ENCODE results near the gene HMX3. TPM values are rescaled to one million over a fixed set of nuclear protein-coding genes. Genes with fewer than 3 reads are reported as not detected.

HMX3 gene
- total RNA-seq, 1 experiment from 2014 or later, result 3.9 TPM

DNA sequence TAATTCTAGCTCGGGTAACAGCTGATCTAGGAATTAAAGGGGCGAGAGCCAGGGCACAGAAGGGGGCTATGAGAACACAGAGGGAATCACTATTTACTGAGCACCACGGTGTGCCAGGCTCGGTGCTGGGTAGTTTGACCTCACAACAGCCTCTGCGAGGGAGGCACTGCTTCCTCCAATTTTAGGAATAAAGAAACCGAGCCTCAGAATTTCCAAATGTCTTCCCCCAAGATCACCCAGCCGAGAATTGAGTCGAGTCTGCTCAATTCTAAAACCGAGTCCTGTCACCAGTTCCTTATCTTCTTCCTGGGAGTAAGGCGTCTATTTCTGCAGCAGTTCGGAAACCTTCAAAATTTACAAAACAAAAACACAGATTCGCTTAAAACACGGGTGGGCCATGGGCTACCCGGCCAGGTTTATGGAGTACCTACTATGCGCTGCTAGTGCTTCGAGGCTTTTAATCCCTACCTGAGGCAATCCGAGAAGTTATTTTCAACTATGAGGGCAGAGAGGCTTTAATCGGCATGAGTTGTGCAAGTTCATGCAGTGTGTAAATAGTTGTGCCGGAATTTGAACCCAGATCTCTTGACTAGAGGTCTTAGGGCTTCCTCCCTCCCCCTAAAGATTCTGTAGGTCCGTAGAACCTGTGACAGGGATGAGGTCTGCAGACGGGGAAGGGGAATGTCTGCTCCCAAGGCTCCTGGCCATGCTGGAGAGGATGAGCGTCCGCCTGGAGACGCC, 11.3 kb downstream of the HMX3 start:
- no peak for DNase-seq (ENCODE audit: extremely low read depth, low read depth)

DNA sequence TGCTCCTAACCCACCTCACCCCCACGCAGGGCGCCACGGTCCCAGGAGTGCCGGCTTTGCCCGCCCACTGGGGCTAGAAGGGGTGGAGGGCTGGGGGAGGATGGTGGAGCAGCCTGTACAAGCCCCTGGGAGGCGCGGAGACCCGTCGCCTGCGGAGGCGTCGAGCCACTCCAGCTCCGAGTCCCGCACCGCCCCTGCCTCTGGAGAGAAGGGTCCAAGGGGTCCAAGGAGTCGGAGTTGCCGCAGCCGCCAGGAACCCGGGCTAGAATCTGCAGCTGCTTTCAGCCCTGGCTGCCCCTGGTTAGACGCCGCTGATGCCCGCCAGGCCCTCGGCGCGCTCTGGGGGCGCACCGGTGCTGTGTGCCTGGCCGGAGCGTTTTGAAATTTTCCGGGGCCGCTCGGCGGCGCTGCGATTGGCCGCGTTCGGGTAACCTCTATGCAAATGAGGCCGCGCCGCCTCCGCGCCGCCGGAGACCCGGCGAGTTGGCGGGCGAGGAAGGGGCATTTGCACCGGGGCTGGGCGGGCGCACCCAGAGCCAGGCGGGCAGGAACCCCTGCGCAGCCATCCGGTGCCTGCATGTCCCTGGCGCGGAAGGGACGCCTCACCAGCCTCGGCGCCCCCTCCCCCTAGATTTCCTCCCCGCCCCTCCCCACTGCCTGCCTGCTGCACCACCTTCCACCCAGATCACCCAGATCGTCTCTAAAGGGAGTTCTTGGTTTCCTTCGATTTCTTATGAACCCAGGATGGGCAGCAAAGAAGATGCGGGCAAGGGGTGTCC, 12.1 kb downstream of the HMX3 start, which contains the start of gene HMX2:
TSS of gene HMX2 (plus strand) at position 502 of the 779 bp plus-strand sequence. CDS start at position 745, 243 bp downstream.
- no peak for DNase-seq (ENCODE audit: extremely low read depth, low read depth)

DNA sequence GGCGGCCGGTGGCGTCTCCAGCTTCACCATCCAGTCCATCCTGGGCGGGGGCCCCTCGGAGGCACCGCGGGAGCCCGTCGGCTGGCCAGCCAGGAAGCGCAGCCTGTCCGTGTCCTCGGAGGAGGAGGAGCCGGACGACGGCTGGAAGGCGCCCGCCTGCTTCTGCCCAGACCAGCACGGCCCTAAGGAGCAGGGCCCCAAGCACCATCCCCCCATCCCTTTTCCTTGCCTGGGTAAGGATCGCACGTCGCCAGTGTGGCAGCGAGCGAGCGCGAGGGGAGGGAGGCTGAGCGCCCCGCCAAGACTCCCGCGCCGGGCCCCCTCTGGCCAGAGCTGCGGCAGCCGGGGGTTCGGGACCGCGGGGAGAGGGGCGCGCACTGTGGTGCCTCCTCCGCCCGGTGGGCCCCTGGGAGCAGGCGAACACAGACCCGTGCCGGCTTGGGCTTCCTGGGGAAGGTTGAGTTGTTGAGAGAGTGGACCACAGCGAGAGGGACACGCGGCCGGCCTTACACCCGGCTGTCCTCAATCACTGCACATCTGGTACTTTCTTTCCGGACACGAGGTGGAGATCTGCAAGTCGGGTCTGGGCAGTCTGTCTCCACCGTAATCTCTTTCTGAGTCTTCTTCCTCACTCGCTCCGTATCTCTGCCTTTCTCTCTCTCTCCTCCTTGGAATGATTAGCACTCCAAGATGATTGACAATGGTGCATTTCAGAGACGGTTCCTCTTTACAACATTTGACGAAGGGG, 12.8 kb downstream of the HMX3 start:
- DNase-seq (ENCODE audit: extremely low read depth, low read depth), result no peak

DNA sequence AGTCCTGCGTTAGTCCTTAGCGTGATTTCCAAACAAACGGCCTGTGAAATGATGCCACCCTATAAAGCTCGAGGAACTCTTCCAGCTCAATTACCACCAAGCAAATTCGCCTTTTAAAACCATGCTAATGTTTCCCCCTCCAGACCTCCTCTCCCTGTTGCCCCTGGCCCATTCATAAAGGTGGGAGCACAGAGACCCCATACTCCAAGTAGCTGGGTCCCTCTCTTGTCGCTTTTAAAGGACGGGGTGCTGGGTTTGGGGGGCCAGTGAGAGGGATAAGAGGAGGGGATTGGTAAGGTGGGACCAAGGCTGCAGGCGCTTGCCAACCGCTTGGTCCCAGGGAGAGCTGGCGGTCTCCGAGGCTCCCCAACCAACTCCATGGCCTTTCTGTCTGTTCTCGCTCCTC, 13.4 kb downstream of the HMX3 start:
- no peak for DNase-seq (ENCODE audit: extremely low read depth, low read depth)

DNA sequence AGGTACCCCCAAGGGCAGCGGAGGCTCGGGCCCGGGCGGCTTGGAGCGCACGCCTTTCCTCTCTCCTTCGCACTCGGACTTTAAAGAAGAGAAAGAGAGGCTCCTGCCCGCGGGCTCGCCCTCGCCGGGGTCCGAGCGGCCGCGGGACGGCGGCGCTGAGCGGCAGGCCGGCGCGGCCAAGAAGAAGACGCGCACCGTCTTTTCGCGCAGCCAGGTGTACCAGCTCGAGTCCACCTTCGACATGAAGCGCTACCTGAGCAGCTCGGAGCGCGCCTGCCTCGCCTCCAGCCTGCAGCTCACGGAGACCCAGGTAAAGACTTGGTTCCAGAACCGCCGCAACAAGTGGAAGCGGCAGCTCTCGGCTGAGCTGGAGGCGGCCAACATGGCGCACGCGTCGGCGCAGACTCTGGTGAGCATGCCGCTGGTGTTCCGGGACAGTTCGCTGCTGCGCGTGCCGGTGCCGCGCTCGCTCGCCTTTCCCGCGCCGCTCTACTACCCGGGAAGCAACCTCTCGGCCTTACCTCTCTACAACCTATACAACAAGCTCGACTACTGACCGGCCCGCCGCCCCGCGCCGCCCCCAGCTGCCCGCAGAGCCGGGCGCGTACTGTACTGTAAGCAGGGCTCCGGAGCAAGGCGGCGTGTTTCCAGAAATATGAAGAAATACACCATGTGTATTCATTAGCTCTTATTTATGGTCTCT, 13.9 kb downstream of the HMX3 start:
- DNase-seq (ENCODE audit: extremely low read depth, low read depth), result no peak

DNA sequence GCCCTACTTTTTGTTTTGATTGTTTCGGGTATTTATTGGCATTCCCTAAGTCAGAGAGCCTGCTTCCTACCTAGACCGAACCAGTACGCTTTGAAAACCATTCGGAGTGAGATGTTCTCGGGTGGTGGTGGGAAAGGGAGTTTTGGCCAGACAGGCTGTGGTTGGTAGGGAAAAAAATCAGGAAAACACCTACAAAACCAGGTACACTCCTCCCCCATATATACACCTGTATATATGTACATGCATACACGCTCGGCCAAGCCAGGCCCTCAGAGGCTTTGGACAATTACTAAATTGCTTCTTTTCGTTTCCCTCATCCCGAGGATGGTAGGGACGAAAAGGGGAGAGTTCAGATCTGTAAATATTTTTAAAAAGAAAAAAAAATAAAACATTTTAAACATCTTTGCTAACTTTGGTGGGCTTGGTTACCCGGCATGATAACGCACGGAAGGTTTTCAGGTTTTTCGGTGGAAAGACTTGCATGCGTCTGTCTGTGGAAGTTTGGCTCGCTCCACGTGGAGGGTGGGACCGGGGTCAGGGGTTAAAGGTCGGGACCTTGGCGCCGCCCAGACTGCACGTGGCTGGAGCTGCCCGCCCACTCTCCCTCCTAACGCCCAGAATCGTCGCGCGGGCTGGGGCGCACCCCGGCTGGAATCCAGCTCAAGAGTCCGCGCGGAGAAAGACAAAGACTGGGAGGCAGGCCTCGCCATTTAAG, 14.7 kb downstream of the HMX3 start:
- no peak for DNase-seq (ENCODE audit: extremely low read depth, low read depth)

DNA sequence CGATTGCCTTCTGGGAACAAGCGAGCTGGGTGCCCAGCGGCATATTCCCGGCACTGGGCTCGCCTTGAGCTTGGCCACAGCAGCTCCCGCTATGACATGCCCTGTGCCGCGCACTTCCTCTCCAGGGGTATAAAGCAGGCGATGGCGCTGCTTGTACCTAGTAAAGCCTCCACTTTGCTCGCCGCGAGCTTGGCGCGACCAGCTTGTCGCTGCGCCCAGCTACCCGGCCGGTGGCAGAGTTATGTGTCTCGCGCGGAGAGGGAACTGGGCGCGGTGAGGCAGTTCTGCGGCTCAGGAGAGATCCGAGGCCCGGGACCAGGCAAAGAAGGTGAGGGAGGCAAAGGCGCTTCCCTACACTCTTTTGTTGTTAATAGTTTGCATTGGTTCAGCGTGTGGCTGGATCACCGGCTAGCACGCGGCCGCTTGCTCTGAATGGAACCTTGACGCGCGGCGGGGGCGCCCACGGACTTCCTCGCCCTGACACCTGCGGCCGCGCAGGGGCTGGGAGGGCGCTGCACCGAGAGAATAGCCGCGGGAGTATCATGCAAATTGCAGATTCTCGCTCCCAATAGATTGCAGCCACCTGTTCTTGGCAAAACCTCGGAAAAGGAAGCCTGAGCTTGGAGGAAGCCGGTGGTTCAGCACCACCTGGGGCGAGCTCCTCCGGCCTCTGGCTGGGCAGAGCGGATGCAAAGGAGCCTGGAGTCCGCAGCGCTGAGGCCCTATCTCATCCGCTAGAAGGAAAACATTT, 15.4 kb downstream of the HMX3 start:
- no peak for DNase-seq (ENCODE audit: extremely low read depth, low read depth)

DNA sequence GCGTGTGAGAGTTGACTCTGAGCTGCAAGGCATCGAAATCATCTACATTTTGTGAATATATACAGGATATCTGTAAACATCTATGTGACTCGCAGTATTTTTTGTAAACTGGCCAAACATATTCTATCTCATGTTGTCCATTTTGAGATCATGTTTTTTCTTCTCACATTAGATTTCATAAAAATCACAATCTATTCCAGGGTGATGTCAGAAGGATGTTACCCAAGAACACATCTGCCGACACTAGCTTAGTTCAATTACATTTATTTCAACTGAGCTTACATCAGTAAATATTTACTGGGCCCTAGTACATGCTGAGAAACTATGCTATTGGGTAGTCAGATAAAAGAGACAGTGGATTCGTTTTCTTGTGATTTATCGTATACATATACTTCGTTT, 16.0 kb downstream of the HMX3 start:
- no peak for DNase-seq (ENCODE audit: extremely low read depth, low read depth)

DNA sequence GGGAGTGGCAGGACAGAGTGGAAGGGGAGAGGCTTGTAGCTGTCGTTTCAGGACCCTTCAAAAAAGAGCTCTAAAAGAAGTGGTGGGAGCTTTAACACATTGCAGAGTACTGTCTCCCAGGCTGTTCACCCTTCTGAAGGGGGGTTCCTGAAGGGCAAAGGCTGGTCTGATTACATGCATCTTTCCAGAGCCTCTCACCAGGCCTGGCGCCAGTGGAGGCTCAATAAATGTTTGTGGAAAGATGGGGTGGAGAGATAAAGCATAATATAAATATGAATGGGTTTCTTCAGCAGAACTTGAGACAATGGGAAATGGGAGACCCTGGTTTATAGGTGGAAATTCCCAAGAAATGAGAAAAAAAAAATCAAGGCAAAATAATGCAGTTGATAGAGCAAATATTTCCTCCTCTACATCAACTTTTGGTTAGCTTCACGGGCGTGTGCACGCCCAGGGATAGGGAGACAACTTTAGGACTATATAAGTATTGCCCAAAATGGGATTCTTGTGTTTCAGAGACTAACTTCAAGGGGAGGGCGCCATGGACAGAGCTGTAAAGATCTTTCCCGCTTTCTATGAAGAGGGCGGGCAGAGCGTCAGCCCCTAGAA, 17.8 kb downstream of the HMX3 start:
- DNase-seq (ENCODE audit: extremely low read depth, low read depth), result no peak

DNA sequence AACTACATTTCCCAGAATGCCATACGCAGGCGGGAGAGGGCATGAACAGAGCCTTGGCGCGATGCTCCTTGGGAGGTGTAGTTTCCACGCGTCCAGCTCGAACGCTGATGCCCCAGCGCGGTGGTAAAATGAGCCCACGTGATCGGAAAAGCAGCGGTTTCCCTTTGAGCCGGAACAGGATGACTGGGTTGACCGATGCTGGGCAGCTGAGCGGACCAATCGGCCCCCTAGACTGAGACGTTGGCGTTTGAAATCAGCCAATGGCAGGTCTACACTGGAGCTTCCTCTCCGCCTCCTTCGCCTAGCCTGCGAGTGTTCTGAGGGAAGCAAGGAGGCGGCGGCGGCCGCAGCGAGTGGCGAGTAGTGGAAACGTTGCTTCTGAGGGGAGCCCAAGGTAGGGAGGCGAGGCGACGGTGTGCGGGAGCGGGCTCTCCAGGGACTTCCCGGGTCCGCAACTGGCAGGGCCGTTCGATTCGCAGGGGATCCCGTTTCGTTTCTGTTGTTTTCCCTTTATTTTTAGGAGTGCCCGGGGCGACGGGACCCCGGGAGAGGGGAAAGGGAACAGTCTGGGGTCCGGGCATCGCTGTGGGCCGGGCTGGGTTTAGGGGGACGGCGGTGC, 18.4 kb downstream of the HMX3 start, which contains the start of gene BUB3:
TSS of gene BUB3 (plus strand) at position 311 of the 619 bp plus-strand sequence. CDS start 516 bp downstream, outside the sequence.
- DNase-seq (ENCODE audit: extremely low read depth, low read depth), result peak; percentile 99

DNA sequence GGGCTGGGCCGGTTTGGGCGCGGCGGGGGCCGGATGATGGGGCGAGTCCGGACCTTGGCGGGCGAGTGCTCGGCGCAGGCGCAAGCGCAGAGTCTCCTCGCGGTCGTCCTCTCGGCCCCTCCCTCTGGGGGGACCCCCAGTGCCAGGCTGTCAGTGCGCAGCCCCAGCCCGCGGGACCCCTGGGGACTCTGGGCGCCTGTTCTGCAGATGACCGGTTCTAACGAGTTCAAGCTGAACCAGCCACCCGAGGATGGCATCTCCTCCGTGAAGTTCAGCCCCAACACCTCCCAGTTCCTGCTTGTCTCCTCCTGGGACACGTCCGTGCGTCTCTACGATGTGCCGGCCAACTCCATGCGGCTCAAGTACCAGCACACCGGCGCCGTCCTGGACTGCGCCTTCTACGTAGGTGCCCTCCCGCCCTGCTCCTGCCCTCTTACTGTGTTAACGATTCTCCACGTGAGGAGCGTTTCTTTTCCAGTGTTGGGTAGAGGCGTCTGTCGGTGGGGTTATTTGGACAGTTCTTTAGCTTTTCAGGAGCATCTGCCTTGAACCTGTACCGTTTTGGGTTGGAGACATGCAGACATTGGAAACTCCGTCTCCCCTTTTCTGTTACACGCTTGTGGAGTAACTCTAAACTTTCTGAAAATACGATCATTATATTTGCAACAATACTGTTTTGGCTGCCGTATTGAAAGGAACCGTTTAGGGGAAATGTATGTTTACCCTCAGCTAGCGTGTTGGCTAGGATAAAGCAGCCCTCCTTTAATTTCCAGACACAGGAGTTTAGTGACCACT, 19.1 kb downstream of the HMX3 start:
- DNase-seq (ENCODE audit: extremely low read depth, low read depth), result no peak

DNA sequence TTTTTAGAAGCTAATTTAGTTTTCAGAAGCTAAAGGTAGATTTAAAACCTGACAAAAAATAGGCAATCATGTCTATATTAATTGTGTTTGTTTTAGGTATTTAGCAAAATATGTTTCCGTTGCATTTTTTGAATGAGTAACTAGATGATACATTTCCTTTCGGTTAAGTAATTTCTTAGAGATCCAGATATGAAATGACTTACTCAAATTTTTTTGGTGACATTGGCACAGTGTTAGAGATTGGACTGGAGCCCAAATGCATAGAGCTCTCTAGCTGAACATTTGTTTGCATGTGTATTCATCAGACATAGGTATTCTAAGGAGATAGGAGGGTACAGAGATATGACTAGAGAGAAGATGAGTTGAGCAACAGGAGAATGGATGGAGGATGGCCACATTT, 20.3 kb downstream of the HMX3 start:
- no peak for DNase-seq (ENCODE audit: extremely low read depth, low read depth)

DNA sequence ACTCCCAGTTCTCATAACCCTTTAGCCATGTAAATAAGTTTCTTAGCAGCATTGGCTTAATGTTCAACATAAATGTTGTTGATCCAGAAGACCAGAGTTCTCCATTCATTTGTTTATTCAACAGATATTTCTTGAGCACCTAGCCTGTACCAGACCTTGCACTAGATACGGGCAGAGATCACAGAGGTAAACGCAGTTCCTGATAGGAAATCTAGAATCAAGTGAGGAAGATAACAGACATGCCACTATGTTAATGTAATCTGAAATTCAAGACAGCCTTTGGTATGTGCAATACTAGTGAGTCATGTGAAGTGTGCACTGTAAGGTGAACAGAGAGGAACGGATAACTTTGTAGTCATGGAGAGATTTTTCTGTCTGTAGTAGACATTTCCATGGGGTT, 21.4 kb downstream of the HMX3 start:
- DNase-seq (ENCODE audit: extremely low read depth, low read depth), result no peak

DNA sequence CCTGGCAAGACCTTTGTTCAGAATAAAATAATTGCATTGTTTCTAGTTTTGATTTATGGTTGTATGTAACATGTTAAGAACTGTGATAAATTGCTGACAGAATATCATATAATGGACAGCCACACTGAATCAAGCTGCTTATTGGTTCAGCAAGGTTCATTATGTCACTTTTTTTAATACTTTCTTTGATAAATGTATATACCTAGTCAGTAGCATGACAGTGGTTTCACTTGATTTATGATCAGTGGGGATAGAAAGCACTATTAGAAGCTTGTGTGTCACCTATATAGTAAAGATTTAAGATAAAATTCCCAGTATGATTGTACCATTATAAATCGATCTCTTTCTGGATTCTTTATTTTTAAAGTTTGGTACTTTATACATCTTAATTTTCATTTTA, 22.9 kb downstream of the HMX3 start:
- DNase-seq (ENCODE audit: extremely low read depth, low read depth), result no peak

DNA sequence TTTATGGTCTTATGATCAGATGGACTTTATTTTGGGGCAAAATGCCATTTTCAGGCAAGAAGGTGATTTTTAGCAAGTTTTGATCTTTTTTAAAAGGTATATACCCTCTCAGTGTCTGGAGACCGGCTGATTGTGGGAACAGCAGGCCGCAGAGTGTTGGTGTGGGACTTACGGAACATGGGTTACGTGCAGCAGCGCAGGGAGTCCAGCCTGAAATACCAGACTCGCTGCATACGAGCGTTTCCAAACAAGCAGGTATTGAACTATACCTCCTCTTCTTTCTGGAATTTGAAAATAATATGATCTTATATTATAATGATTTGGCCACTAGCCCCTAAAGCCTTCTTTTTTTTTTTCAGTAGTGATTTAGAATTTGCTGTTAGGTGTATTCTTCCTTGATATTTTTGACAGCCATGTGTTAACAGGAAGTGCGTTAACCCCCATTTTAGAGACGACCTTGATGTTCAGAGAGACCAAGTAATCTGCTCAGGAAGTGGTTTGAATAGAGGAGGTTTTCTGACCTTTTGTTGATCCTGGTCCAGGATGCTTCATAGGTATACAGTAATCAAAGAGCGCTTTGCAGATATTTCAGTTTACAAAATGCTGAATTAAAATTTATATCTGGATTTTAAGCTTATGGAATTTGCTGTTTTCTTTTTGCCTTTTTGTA, 24.7 kb downstream of the HMX3 start:
- DNase-seq (ENCODE audit: extremely low read depth, low read depth), result no peak

DNA sequence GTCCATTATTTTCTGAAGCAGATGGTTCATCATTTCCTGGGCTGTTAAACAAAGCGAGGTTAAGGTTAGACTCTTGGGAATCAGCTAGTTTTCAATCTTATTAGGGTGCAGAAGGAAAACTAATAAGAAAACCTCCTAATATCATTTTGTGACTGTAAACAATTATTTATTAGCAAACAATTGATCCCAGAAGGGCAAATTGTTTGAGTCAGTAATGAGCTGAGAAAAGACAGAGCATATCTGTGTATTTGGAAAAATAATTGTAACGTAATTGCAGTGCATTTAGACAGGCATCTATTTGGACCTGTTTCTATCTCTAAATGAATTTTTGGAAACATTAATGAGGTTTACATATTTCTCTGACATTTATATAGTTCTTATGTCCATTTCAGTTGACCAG, 28.5 kb downstream of the HMX3 start:
- no peak for DNase-seq (ENCODE audit: extremely low read depth, low read depth)

DNA sequence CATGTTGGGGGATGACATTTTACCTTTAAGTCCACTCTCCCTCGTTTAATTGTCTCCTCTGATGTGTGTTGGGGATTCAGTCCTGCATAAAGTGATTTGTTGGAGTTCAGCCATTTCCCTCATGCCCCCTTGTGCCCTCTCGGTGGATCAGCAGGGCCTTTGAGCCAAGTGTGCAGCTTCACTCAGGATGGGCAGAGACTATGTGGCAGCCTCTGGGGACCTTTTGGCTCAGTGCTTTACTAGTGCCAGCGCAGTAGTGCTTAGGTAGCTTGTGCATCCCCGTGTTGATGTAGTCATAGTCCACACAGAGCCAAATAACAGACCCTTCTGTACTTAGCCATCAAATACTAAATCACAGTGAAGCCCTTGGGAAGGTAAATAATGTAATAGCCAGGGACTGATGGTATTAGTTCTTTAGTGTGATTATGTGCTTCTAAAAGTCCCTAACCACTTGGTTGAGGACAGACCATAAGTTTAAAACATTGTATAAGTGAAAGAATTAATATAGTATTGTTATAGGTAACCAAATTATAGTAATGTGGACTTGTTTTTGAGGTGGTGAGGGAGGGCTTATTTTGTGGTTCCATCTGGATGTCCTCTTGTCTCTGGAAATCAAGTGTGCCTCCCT, 29.8 kb downstream of the HMX3 start:
- no peak for DNase-seq (ENCODE audit: extremely low read depth, low read depth)

All from NCI-H460 (cell line).